SK-N-SH (cell line): ENCODE data around the gene SHISAL1. TPM values are rescaled to one million over a fixed set of nuclear protein-coding genes. Genes with fewer than 3 reads are reported as not detected.

ENCODE experiments used
- CTCF ChIA-PET: fragments of 300-600, 350-600 bp; formaldehyde crosslinking; extraction: SDS; loops from one replicate; lab custom pipeline; 2021; lab: Yijun Ruan, JAX
- POLR2A ChIA-PET: fragments of 350-600 bp; sonication (Branson Sonifier 250); formaldehyde crosslinking; extraction: SDS; loops from one replicate; lab custom pipeline; 2020; ENCODE audit warnings: antibody characterized with exemption, inconsistent platforms; lab: Yijun Ruan, JAX
- DNase-seq: peaks from one replicate; pipeline ENCODE4 v3.0.0; 2012
- H2AFZ ChIP-seq: fragments of 200-600 bp; sonication (generic); 2 replicates; pipeline ENCODE4 v1.8.1; 2016; ENCODE audit warnings: antibody characterized with exemption, mild to moderate bottlenecking, low read depth
- H3F3A ChIP-seq: fragments of 200-600 bp; sonication (generic); replicated peaks from 2 replicates; pipeline ENCODE3; 2016; ENCODE audit warnings: antibody characterized with exemption, mild to moderate bottlenecking; ENCODE audit not compliant: insufficient read depth
- H3K27ac ChIP-seq, 2 experiments: fragments of 200-500 bp in 1 of 2; fragments of 200-600 bp in 1 of 2; sonication (Bioruptor generic) in 1 of 2; sonication (generic), shearing (Covaris generic) in 1 of 2; 2 replicates each; pipeline versions ENCODE4 v1.5.1 to v1.6.1; 2014 to 2016; ENCODE audit warnings: low read depth in 2 of 2, inconsistent platforms in 1 of 2, low read length in 1 of 2, mild to moderate bottlenecking in 1 of 2, mixed read lengths in 1 of 2
- H3K27me3 ChIP-seq: fragments of 200-600 bp; sonication (generic), shearing (Covaris generic); 2 replicates; pipeline ENCODE4 v1.6.1; 2016; ENCODE audit warnings: mixed run types; ENCODE audit not compliant: insufficient read depth
- H3K36me3 ChIP-seq, 2 experiments: fragments of 200-500 bp in 1 of 2; fragments of 200-600 bp in 1 of 2; sonication (Bioruptor generic) in 1 of 2; sonication (generic) in 1 of 2; replicated peaks in 1 of 2; 2 replicates each; pipeline versions ENCODE3 to v1.5.1; 2014 to 2016; ENCODE audit warnings: low read length in 1 of 2, mild to moderate bottlenecking in 1 of 2; ENCODE audit not compliant: insufficient read depth in 2 of 2, control insufficient read depth in 1 of 2
- H3K4me1 ChIP-seq, 2 experiments: fragments of 200-500 bp in 1 of 2; fragments of 200-600 bp in 1 of 2; sonication (Bioruptor generic) in 1 of 2; sonication (generic), shearing (Covaris generic) in 1 of 2; 2 replicates each; pipeline versions ENCODE4 v1.5.1 to v1.6.1; 2014 to 2016; ENCODE audit warnings: low read depth in 1 of 2, low read length in 1 of 2, mixed run types in 1 of 2; ENCODE audit not compliant: insufficient read depth in 2 of 2, control insufficient read depth in 1 of 2
- H3K4me2 ChIP-seq: fragments of 200-600 bp; sonication (generic), shearing (Covaris generic); 2 replicates; pipeline ENCODE4 v1.6.1; 2017; ENCODE audit warnings: mixed run types
- H3K4me3 ChIP-seq, 2 experiments: fragments of 200-500 bp in 1 of 2; fragments of 200-600 bp in 1 of 2; sonication (Bioruptor generic) in 1 of 2; sonication (generic), shearing (Covaris generic) in 1 of 2; 2 replicates each; pipeline versions ENCODE4 v1.5.1 to v1.8.1; 2014 to 2016; ENCODE audit warnings: low read depth in 2 of 2, inconsistent platforms in 1 of 2, low read length in 1 of 2, mild to moderate bottlenecking in 1 of 2, mixed read lengths in 1 of 2, moderate library complexity in 1 of 2
- H3K79me2 ChIP-seq: fragments of 200-600 bp; sonication (generic); 2 replicates; pipeline ENCODE4 v1.8.1; 2017; ENCODE audit warnings: mild to moderate bottlenecking; ENCODE audit not compliant: insufficient read depth
- H3K9ac ChIP-seq: fragments of 200-600 bp; sonication (generic); 2 replicates; pipeline ENCODE4 v1.6.1; 2017; ENCODE audit warnings: mixed run types
- H3K9me2 ChIP-seq: fragments of 200-600 bp; sonication (generic); 2 replicates; pipeline ENCODE4 v1.6.1; 2017; ENCODE audit warnings: mixed run types
- H3K9me3 ChIP-seq: fragments of 200-600 bp; sonication (generic); 2 replicates; pipeline ENCODE4 v1.6.1; 2017; ENCODE audit warnings: mixed run types, mild to moderate bottlenecking, moderate library complexity
- H4K20me1 ChIP-seq: fragments of 200-600 bp; sonication (generic); 2 replicates; pipeline ENCODE4 v1.6.1; 2017; ENCODE audit warnings: mild to moderate bottlenecking, mixed run types; ENCODE audit not compliant: insufficient read depth
- CHD2 ChIP-seq: fragments of 150-350 bp; IDR thresholded peaks from 2 replicates; pipeline ENCODE4 v1.6.1; 2018; ENCODE audit warnings: low read length; ENCODE audit not compliant: partially characterized antibody
- EP300 ChIP-seq, 2 experiments: IDR thresholded peaks; 2 replicates each; pipeline versions ENCODE4 v1.4.0 to v1.6.1; 2012; ENCODE audit warnings: borderline replicate concordance in 1 of 2, low read depth in 1 of 2, low read length in 1 of 2
- EZH2phosphoT487 ChIP-seq: fragments of 200-600 bp; sonication (generic); IDR thresholded peaks from 2 replicates; pipeline ENCODE4 v1.6.1; 2017; ENCODE audit warnings: low read depth, mixed run types, mild to moderate bottlenecking, antibody characterized with exemption, moderate library complexity, borderline replicate concordance
- FOSL2 ChIP-seq: IDR thresholded peaks from 2 replicates; pipeline ENCODE4 v1.4.0; 2012; ENCODE audit warnings: low read depth, mild to moderate bottlenecking, moderate library complexity, borderline replicate concordance
- FOXM1 ChIP-seq: IDR thresholded peaks from 2 replicates; pipeline ENCODE4 v1.4.0; 2012; ENCODE audit warnings: low read depth, mild to moderate bottlenecking
- GATA2 ChIP-seq: sonication (generic); formaldehyde crosslinking; IDR thresholded peaks from 2 replicates; pipeline ENCODE4 v1.5.0; 2020; ENCODE audit warnings: mild to moderate bottlenecking, missing genetic modification reagents
- JUND ChIP-seq: IDR thresholded peaks from 2 replicates; pipeline ENCODE4 v1.4.0; 2012
- MAX ChIP-seq: IDR thresholded peaks from 2 replicates; pipeline ENCODE4 v1.4.0; 2012; ENCODE audit warnings: low read depth
- MEF2A ChIP-seq: IDR thresholded peaks from 2 replicates; pipeline ENCODE4 v1.4.0; 2012; ENCODE audit warnings: low read depth, borderline replicate concordance
- MXI1 ChIP-seq: IDR thresholded peaks from 2 replicates; pipeline ENCODE4 v1.6.1; 2012; ENCODE audit warnings: mild to moderate bottlenecking, low read depth, low read length, improper control_type of control experiment
- NFIC ChIP-seq: IDR thresholded peaks from 2 replicates; pipeline ENCODE4 v1.4.0; 2012; ENCODE audit warnings: borderline replicate concordance
- NRF1 ChIP-seq: IDR thresholded peaks from 2 replicates; pipeline ENCODE4 v1.6.1; 2012; ENCODE audit warnings: low read depth, mild to moderate bottlenecking, low read length
- PBX3 ChIP-seq: IDR thresholded peaks from 2 replicates; pipeline ENCODE4; 2012
- POLR2AphosphoS5 ChIP-seq: IDR thresholded peaks from 2 replicates; pipeline ENCODE4 v1.6.1; 2012; ENCODE audit warnings: low read depth, low read length
- RAD21 ChIP-seq: IDR thresholded peaks from 2 replicates; pipeline ENCODE4 v1.6.1; 2012; ENCODE audit warnings: mild to moderate bottlenecking, low read length
- RCOR1 ChIP-seq: fragments of 150-350 bp; IDR thresholded peaks from 2 replicates; pipeline ENCODE4 v1.6.1; 2017; ENCODE audit warnings: antibody characterized with exemption, low read length
- RFX5 ChIP-seq: IDR thresholded peaks from 2 replicates; pipeline ENCODE4 v1.6.1; 2012; ENCODE audit warnings: mild to moderate bottlenecking, improper control_type of control experiment, low read length
- RXRA ChIP-seq: IDR thresholded peaks from 2 replicates; pipeline ENCODE4 v1.4.0; 2012; ENCODE audit warnings: low read depth, mild to moderate bottlenecking, borderline replicate concordance
- TAF1 ChIP-seq: IDR thresholded peaks from 2 replicates; pipeline ENCODE4 v1.6.1; 2012; ENCODE audit warnings: low read depth, mild to moderate bottlenecking, low read length, moderate library complexity, borderline replicate concordance
- TCF12 ChIP-seq: IDR thresholded peaks from 2 replicates; pipeline ENCODE4 v1.4.0; 2012
- USF1 ChIP-seq: IDR thresholded peaks from 2 replicates; pipeline ENCODE4 v1.4.0; 2012; ENCODE audit warnings: low read depth, borderline replicate concordance
- YY1 ChIP-seq: IDR thresholded peaks from 2 replicates; pipeline ENCODE4 v1.4.0; 2012; ENCODE audit warnings: low read depth, mild to moderate bottlenecking
- ZBTB33 ChIP-seq: IDR thresholded peaks from 2 replicates; pipeline ENCODE4 v1.4.0; 2012; ENCODE audit warnings: low read depth, borderline replicate concordance
- WGBS: methylation state at CpG from one replicate; pipeline ENCODE4 v1.1.6; 2017; ENCODE audit warnings: low lambda C conversion rate; 5-methylcytosine and 5-hydroxymethylcytosine counted together
- polyA plus RNA-seq, 3 experiments: library from polyadenylated mRNA; depleted of rRNA; stranded (reverse); fragments of >200 nt; gene quantifications; 2 replicates each; pipeline ENCODE4 v1.2.3, GENCODE V29; 2012
- TF ChIP-seq, protein P1 (sequence below): fragments of 150-350 bp; IDR thresholded peaks from 2 replicates; pipeline ENCODE4 v1.6.1; 2016; ENCODE audit warnings: mild to moderate bottlenecking, low read depth, low read length

SHISAL1 gene
- polyA plus RNA-seq, 1 of the 3 experiments (the other 2 are of a cell fraction): 0.10 TPM

GRCh38 chr22:44218071-44218470, 94.7 kb downstream of the SHISAL1 start:
- H3F3A ChIP-seq: no peaks in the 10 kb centered on the region
- CTCF ChIA-PET: no interaction called here
- POLR2A ChIA-PET: no interaction called here
- 69% methylated on average over 4 of the region's 6 CpGs for WGBS
- no peak overlapping the region for H3K4me2 ChIP-seq
- H3K27me3 ChIP-seq: no peaks in the 10 kb centered on the region; the same call in 1 of the 2 replicates
- H3K9ac ChIP-seq: no peak overlapping the region
- no peaks in the 10 kb centered on the region for H3K9me2 ChIP-seq
- H2AFZ ChIP-seq: no peak overlapping the region
- no peaks in the 10 kb centered on the region for H3K4me1 ChIP-seq
- no peak overlapping the region for H3K4me3 ChIP-seq
- H3K27ac ChIP-seq: no peak overlapping the region
- H4K20me1 ChIP-seq: no peaks in the 10 kb centered on the region
- H3K79me2 ChIP-seq: no peaks in the 10 kb centered on the region
- no peak for DNase-seq
- no peaks in the 10 kb centered on the region for H3K9me3 ChIP-seq
- TF ChIP-seq RXRA (no peak), JUND (no peak), CHD2 (no peak), RAD21 (no peak), USF1 (no peak), MAX (no peak), EZH2phosphoT487 (no peak), RCOR1 (no peak), TCF12 (no peak), GATA2 (CRISPR knock-in tag) (no peak), YY1 (no peak), NFIC (no peak), NRF1 (no peak), PBX3 (no peak), FOSL2 (no peak), FOXM1 (no peak), MEF2A (no peak), RFX5 (no peak), EP300 (IDR thresholded peaks at IDR 0.05; ENCODE audit: borderline replicate concordance in 1 of 2, low read depth in 1 of 2, low read length in 1 of 2) (no peak)
- no peaks in the 10 kb centered on the region for H3K36me3 ChIP-seq

- Histone ChIP-seq H3F3A (no peaks in the 10 kb centered on the region), H4K20me1 (no peaks in the 10 kb centered on the region), H3K4me3 (no peak overlapping the region), H3K9me3 (no peaks in the 10 kb centered on the region), H3K27me3 (no peaks in the 10 kb centered on the region; the same call in 1 of the 2 replicates), H2AFZ (no peak overlapping the region), H3K4me1 (no peaks in the 10 kb centered on the region; a peak in 1 of 4 replicates), H3K9me2 (no peaks in the 10 kb centered on the region), H3K27ac (no peak overlapping the region), H3K36me3 (no peaks in the 10 kb centered on the region), H3K79me2 (no peaks in the 10 kb centered on the region), H3K4me2 (no peak overlapping the region), H3K9ac (no peak overlapping the region)
- POLR2A ChIA-PET: no interaction called here
- no peak for DNase-seq
- 56% methylated on average over 7 of the region's 7 CpGs for WGBS
- CTCF ChIA-PET: no interaction called here
- no peak for TF ChIP-seq ZBTB33
- no peak for TF ChIP-seq POLR2AphosphoS5
- TF ChIP-seq, protein P1, sequence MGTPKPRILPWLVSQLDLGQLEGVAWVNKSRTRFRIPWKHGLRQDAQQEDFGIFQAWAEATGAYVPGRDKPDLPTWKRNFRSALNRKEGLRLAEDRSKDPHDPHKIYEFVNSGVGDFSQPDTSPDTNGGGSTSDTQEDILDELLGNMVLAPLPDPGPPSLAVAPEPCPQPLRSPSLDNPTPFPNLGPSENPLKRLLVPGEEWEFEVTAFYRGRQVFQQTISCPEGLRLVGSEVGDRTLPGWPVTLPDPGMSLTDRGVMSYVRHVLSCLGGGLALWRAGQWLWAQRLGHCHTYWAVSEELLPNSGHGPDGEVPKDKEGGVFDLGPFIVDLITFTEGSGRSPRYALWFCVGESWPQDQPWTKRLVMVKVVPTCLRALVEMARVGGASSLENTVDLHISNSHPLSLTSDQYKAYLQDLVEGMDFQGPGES: no peak
- TF ChIP-seq NRF1: no peak
- TF ChIP-seq RCOR1: no peak
- no peak for TF ChIP-seq MXI1
- no peak for TF ChIP-seq TAF1
- TF ChIP-seq FOXM1: no peak
- TF ChIP-seq PBX3: no peak
Measured at GRCh38 chr22:44217346-44217745, 95.4 kb downstream of the SHISAL1 start.
